K562 (cell line): Measurements from ENCODE around the gene ITPR2. TPM values are rescaled to one million over a fixed set of nuclear protein-coding genes. Genes with fewer than 3 reads are reported as not detected.

Source experiments
- ATAC-seq: fragments of 200-7000 bp; cut with Tn5 transposase; 3 replicates; pipeline ENCODE4 v1.9.1; 2020; ENCODE audit warnings: moderate library complexity
- BruUV-seq: library from RNA; stranded (reverse); fragments of 400-500 nt; replicated peaks from 2 replicates; lab custom pipeline; 2021; lab: Mats Ljungman, UMichigan
- CTCF ChIA-PET: fragments of 300-600 bp; formaldehyde crosslinking; extraction: SDS; loops from one replicate; lab custom pipeline; 2021; ENCODE audit warnings: low intra/inter-chr PET ratio; lab: Yijun Ruan, JAX
- POLR2A ChIA-PET: fragments of 300-600, 350-650 bp; sonication (Branson Sonifier 250); formaldehyde crosslinking; extraction: SDS; loops from one replicate; lab custom pipeline; 2021; ENCODE audit warnings: antibody characterized with exemption, inconsistent platforms; lab: Yijun Ruan, JAX
- DNase-seq, 4 experiments: peaks; one replicate each; pipeline versions ENCODE4 v3.0.0 to v3.0.0-alpha.2; 2011 to 2018; ENCODE audit warnings: low spot score in 3 of 4, mixed read lengths in 3 of 4; ENCODE audit errors: extremely low read depth in 1 of 4
- FAIRE-seq: peaks from 2 replicates; lab custom pipeline; 2011; peaks lifted over from hg19 to GRCh38; lab: Jason Lieb, UNC
- H2AFZ ChIP-seq: 2 replicates; pipeline ENCODE4 v1.6.0; 2011; ENCODE audit warnings: low read depth, low read length, control low read depth, inconsistent platforms
- H3K27ac ChIP-seq: fragments of 200-600 bp; 3 replicates; pipeline ENCODE4 v1.8.0; 2011; ENCODE audit warnings: low read depth, mild to moderate bottlenecking, control low read depth, inconsistent platforms, low read length, moderate library complexity, mixed read lengths; ENCODE audit errors: extremely low read depth
- H3K27me3 ChIP-seq, 2 experiments: fragments of 300-600 bp in 1 of 2; 2 replicates in 1 of 2; 3 replicates in 1 of 2; pipeline versions ENCODE4 v1.6.0 to v1.8.0; 2011; ENCODE audit warnings: inconsistent platforms in 2 of 2, low read length in 2 of 2, mild to moderate bottlenecking in 1 of 2, mixed read lengths in 1 of 2, moderate library complexity in 1 of 2; ENCODE audit not compliant: control insufficient read depth in 2 of 2, insufficient read depth in 2 of 2
- H3K36me3 ChIP-seq: fragments of 300-600 bp; 3 replicates; pipeline ENCODE4 v1.8.0; 2011; ENCODE audit warnings: mild to moderate bottlenecking, low read length, inconsistent platforms; ENCODE audit not compliant: control insufficient read depth, insufficient read depth
- H3K4me1 ChIP-seq, 2 experiments: fragments of 200-600 bp in 1 of 2; replicated peaks in 1 of 2; 2 replicates in 1 of 2; 3 replicates in 1 of 2; pipeline versions ENCODE4 v1.5.1 to v1.8.0; 2011; ENCODE audit warnings: inconsistent platforms in 2 of 2, low read length in 2 of 2, mild to moderate bottlenecking in 1 of 2, mixed read lengths in 1 of 2, moderate library complexity in 1 of 2; ENCODE audit not compliant: control insufficient read depth in 2 of 2, insufficient read depth in 2 of 2
- H3K4me2 ChIP-seq: 2 replicates; pipeline ENCODE4 v1.6.1; 2011; ENCODE audit warnings: low read length, control low read depth, inconsistent platforms, mixed read lengths; ENCODE audit not compliant: insufficient read depth
- H3K4me3 ChIP-seq: fragments of 200-600 bp; sonication (generic), shearing (Covaris generic); 2 replicates; pipeline ENCODE4 v1.5.1; 2016; ENCODE audit warnings: control low read depth, inconsistent platforms
- H3K79me2 ChIP-seq: fragments of 200-600 bp; 3 replicates; pipeline ENCODE4 v1.8.0; 2011; ENCODE audit warnings: low read length, inconsistent platforms; ENCODE audit not compliant: control insufficient read depth, insufficient read depth
- H3K9ac ChIP-seq, 2 experiments: 2 replicates each; pipeline versions ENCODE4 v1.6.0 to v1.6.1; 2011; ENCODE audit warnings: low read depth in 2 of 2, low read length in 2 of 2, control low read depth in 1 of 2, inconsistent platforms in 1 of 2, mild to moderate bottlenecking in 1 of 2, mixed read lengths in 1 of 2; ENCODE audit not compliant: insufficient read depth in 1 of 2
- H3K9me1 ChIP-seq: one replicate; pipeline ENCODE4 v1.6.0; 2011; ENCODE audit warnings: inconsistent platforms, mild to moderate bottlenecking, low read length, moderate library complexity; ENCODE audit not compliant: control insufficient read depth, insufficient read depth
- H3K9me3 ChIP-seq: replicated peaks from 2 replicates; pipeline ENCODE4 v1.5.1; 2011; ENCODE audit warnings: low read depth, low read length, inconsistent platforms; ENCODE audit not compliant: control insufficient read depth, insufficient read depth
- H4K20me1 ChIP-seq: replicated peaks from 2 replicates; pipeline ENCODE4 v1.6.1; 2011; ENCODE audit warnings: low read length, inconsistent platforms, mixed read lengths; ENCODE audit not compliant: control insufficient read depth, insufficient read depth
- IRF2 ChIP-seq: sonication (generic); formaldehyde crosslinking; IDR thresholded peaks from 2 replicates; pipeline ENCODE4 v1.8.1; 2022; ENCODE audit warnings: mild to moderate bottlenecking, missing genetic modification reagents
- NFRKB ChIP-seq: fragments of 450-650 bp; IDR thresholded peaks from 2 replicates; pipeline ENCODE4 v1.6.1; 2016; ENCODE audit warnings: low read depth
- ZNF134 ChIP-seq: fragments of 250-450 bp; sonication (Bioruptor Pico); conservative IDR thresholded peaks from 2 replicates; pipeline ENCODE4 v1.4.0; 2020
- ZNF24 ChIP-seq: fragments of 450-650 bp; IDR thresholded peaks from 2 replicates; pipeline ENCODE4 v1.6.1; 2016
- ZNF75A ChIP-seq: fragments of 450-650 bp; formaldehyde crosslinking; IDR thresholded peaks from 2 replicates; pipeline ENCODE4 v1.4.0; 2020; ENCODE audit warnings: mild to moderate bottlenecking
- WGBS: fragments of 100-300 bp; shearing (Covaris generic); methylation state at CpG from one replicate; pipeline ENCODE4 v1.1.6; 2016; ENCODE audit warnings: low coverage, mixed read lengths; ENCODE audit not compliant: insufficient coverage; ENCODE audit errors: missing lambda C conversion rate; 5-methylcytosine and 5-hydroxymethylcytosine counted together
- in situ Hi-C: fragments of 300-500 bp; cut with MboI; formaldehyde crosslinking; loops from 4 replicates; pipeline ENCODE4 v1.15.0; 2018; ENCODE audit warnings: inconsistent platforms, mixed read lengths
- intact Hi-C: fragments of 100-400 bp; cut with micrococcal nuclease; formaldehyde crosslinking; loops from 2 replicates; pipeline ENCODE4 v1.14.2; 2022
- polyA plus RNA-seq, 8 experiments: library from polyadenylated mRNA; depleted of rRNA in 4 of 8; stranded (reverse) in 5 of 8; unstranded in 3 of 8; fragments of >200 nt; fragmentation: Nextera tagmentation in 2 of 8; fragmentation: Illumina TruSeq in 1 of 8; extraction: Ambion mirVana in 2 of 8; extraction: Trizol in 1 of 8; gene quantifications; 2 replicates each; pipeline versions ENCODE4 v1.2.1 to v1.2.3, GENCODE V29; 2011 to 2014; ENCODE audit warnings: inconsistent platforms in 1 of 8, missing spikeins in 1 of 8
- total RNA-seq, 7 experiments: library from RNA; depleted of rRNA in 6 of 7; stranded (reverse); fragments of >200 nt in 6 of 7; fragmentation: Illumina TruSeq in 2 of 7; extraction: Trizol in 2 of 7; gene quantifications; 2 replicates each; pipeline versions ENCODE4 v1.2.1 to v1.2.3, GENCODE V29; 2011 to 2021; ENCODE audit warnings: low replicate concordance in 1 of 7
- TF ChIP-seq, protein P1 (sequence below), 2 experiments: IDR thresholded peaks; 2 replicates each; pipeline ENCODE4 v1.6.1; 2011; ENCODE audit warnings: borderline replicate concordance in 1 of 2, control low read depth in 1 of 2, low read depth in 1 of 2, low read length in 1 of 2, mild to moderate bottlenecking in 1 of 2, mixed read lengths in 1 of 2, moderate library complexity in 1 of 2; ENCODE audit not compliant: insufficient read depth in 1 of 2, insufficient read length in 1 of 2, poor library complexity in 1 of 2, severe bottlenecking in 1 of 2; ENCODE audit errors: extremely low read depth in 1 of 2
- TF ChIP-seq, protein P2 (sequence below): fragments of 250-450 bp; sonication (Bioruptor Pico); IDR thresholded peaks from 2 replicates; pipeline ENCODE4 v1.5.0; 2021; ENCODE audit warnings: mild to moderate bottlenecking, moderate library complexity
- TF ChIP-seq, protein P3 (sequence below), 2 experiments: fragments of 450-650 bp; formaldehyde crosslinking in 1 of 2; IDR thresholded peaks; 2 replicates each; pipeline versions ENCODE4 v1.4.0 to v1.6.1; 2014 to 2020; ENCODE audit warnings: mild to moderate bottlenecking in 2 of 2, borderline replicate concordance in 1 of 2, low read depth in 1 of 2

The ITPR2 gene
- total and polyA plus RNA-seq, 9 of the 15 experiments (the other 6 are each of a cell fraction or from before 2014, with no cell fraction given) = 0.21 to 3.3 (median 0.95) TPM

DNA sequence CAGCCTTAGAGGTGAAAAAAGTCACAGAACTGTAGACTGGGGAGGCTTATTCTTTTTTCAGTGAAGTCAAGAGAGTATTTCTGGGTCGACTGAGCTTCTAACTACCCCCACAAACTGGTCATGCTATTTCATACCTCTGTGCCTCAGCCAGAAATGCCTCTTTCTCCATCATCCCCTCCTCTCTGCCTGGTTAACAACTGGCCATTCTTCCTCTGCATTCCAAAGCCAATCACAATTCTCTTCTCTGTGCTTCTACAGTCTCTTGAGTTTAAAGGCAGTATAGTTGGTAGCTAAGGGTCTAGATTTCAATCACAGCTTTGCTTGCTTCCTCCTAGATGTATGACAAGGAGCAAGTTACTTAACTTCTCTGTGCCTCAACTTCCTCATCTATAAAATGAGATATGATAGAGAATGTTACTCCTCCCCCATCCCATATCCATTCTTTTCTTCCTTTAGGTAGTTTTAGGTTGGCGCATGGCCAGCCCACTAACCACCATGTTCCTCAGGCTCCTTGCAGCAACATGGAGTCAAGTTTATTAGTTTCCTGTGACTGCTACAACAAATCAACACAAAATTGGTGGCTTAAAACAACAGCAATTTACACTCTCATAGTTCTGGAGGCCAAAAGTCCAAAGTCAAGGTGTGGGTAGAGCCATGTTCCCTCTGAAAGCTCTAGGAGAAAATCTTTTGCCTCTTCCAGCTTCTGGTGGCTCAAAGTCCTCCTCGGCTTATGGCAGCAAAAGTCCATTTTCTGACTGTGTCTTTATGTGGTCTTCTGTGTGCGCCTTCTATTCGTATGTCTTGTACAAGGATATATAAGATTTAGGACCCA is 62.5 kb downstream of the ITPR2 start:
- DNase-seq (no peak), ATAC-seq (no peak), FAIRE-seq (no peak)
- CTCF ChIA-PET = no interaction called here
- Histone ChIP-seq H3K4me1 (no peaks in the 10 kb centered on the region), H3K4me2 (no peak overlapping the region), H4K20me1 (no peaks in the 10 kb centered on the region), H3K4me3 (no peak overlapping the region), H3K36me3 (no peaks in the 10 kb centered on the region), H3K9me1 (no peaks in the 10 kb centered on the region), H3K9me3 (no peaks in the 10 kb centered on the region), H3K9ac (no peak overlapping the region), H3K79me2 (no peaks in the 10 kb centered on the region), H3K27ac (no peak overlapping the region), H3K27me3 (no peaks in the 10 kb centered on the region), H2AFZ (no peak overlapping the region)
- POLR2A ChIA-PET = interaction anchor here (0.7 kb wide), 1 partner anchor 82 kb away, joined by 3 read pairs; no protein-coding TSS in a partner anchor
- in situ Hi-C loops = no loop called here
- intact Hi-C loops = no loop called here
- 6% methylated on average over 5 of the region's 5 CpGs for WGBS
- BruUV-seq = no TSS peak
- TF ChIP-seq, protein P1, sequence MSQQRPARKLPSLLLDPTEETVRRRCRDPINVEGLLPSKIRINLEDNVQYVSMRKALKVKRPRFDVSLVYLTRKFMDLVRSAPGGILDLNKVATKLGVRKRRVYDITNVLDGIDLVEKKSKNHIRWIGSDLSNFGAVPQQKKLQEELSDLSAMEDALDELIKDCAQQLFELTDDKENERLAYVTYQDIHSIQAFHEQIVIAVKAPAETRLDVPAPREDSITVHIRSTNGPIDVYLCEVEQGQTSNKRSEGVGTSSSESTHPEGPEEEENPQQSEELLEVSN (IDR thresholded peaks at IDR 0.05; ENCODE audit: borderline replicate concordance in 1 of 2, extremely low read depth in 1 of 2, insufficient read depth in 1 of 2, insufficient read length in 1 of 2, low read depth in 1 of 2, low read length in 1 of 2, poor library complexity in 1 of 2, severe bottlenecking in 1 of 2) = no peak
- TF ChIP-seq, protein P2, sequence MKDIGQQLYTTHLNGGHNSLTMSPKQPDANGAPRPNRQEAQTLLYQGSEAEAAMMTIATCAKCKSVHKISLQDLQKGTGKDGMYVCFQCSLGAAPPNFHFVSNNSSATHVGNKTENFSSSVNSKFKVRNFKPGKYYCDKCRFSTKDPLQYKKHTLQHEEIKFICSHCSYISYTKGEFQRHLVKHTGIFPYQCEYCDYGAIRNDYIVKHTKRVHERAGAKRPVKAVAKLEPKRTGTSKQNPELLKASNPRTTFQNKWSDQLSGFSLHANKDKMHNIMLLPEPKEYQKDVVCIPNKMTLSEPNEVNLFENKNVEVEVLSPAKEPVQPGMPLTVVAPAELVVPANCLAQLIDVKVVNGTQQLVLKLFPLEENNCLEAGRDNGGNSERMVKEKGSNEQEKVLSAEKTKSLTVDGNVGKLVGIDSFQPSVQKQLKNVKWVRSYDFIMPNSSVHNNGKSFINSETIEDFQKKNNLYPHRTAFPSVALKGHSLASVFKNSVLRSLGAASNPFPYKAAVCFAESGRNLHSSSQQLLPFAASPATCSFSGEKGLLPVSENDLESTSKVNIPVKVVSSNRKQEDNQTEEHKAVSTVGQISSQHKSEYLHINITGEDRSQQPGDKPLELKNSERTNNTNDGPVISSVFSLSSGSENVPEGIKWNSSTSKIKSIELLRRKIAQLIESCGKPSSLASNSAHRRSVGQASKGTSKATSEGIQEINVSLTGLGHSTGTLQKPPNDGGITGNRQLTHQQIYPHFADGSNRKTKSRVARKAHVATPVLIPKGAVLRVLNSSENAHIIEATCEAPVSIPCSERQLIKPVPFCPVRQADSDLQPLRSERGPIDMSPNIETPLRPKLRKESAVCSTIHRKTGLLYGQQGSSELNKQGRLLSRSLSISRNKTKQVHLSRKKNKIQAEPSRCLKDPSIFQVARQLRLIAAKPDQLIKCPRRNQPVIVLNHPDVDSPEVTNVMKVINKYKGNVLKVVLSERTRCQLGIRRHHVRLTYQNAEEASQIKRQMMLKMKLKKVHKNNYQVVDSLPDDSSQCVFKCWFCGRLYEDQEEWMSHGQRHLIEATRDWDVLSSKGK = no peak
- no peak for TF ChIP-seq ZNF24
- TF ChIP-seq ZNF75A (CRISPR knock-in tag) = no peak
- TF ChIP-seq NFRKB = no peak
- TF ChIP-seq ZNF134 (CRISPR knock-in tag) = no peak
- TF ChIP-seq, protein P3, sequence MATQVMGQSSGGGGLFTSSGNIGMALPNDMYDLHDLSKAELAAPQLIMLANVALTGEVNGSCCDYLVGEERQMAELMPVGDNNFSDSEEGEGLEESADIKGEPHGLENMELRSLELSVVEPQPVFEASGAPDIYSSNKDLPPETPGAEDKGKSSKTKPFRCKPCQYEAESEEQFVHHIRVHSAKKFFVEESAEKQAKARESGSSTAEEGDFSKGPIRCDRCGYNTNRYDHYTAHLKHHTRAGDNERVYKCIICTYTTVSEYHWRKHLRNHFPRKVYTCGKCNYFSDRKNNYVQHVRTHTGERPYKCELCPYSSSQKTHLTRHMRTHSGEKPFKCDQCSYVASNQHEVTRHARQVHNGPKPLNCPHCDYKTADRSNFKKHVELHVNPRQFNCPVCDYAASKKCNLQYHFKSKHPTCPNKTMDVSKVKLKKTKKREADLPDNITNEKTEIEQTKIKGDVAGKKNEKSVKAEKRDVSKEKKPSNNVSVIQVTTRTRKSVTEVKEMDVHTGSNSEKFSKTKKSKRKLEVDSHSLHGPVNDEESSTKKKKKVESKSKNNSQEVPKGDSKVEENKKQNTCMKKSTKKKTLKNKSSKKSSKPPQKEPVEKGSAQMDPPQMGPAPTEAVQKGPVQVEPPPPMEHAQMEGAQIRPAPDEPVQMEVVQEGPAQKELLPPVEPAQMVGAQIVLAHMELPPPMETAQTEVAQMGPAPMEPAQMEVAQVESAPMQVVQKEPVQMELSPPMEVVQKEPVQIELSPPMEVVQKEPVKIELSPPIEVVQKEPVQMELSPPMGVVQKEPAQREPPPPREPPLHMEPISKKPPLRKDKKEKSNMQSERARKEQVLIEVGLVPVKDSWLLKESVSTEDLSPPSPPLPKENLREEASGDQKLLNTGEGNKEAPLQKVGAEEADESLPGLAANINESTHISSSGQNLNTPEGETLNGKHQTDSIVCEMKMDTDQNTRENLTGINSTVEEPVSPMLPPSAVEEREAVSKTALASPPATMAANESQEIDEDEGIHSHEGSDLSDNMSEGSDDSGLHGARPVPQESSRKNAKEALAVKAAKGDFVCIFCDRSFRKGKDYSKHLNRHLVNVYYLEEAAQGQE (IDR thresholded peaks at IDR 0.05; ENCODE audit: borderline replicate concordance) = no peak
- TF ChIP-seq, protein P3 (CRISPR knock-in tag; IDR thresholded peaks at IDR 0.05; ENCODE audit: low read depth) = no peak
- TF ChIP-seq IRF2 (CRISPR knock-in tag) = no peak
